ENCODE measurements around the gene CLN5. TPM values are rescaled to one million over a fixed set of nuclear protein-coding genes. Genes with fewer than 3 reads are reported as not detected.

Gene CLN5
- total RNA-seq, 4 donors from 2014 or later = 89.2 to 204 (median 173) TPM

DNA sequence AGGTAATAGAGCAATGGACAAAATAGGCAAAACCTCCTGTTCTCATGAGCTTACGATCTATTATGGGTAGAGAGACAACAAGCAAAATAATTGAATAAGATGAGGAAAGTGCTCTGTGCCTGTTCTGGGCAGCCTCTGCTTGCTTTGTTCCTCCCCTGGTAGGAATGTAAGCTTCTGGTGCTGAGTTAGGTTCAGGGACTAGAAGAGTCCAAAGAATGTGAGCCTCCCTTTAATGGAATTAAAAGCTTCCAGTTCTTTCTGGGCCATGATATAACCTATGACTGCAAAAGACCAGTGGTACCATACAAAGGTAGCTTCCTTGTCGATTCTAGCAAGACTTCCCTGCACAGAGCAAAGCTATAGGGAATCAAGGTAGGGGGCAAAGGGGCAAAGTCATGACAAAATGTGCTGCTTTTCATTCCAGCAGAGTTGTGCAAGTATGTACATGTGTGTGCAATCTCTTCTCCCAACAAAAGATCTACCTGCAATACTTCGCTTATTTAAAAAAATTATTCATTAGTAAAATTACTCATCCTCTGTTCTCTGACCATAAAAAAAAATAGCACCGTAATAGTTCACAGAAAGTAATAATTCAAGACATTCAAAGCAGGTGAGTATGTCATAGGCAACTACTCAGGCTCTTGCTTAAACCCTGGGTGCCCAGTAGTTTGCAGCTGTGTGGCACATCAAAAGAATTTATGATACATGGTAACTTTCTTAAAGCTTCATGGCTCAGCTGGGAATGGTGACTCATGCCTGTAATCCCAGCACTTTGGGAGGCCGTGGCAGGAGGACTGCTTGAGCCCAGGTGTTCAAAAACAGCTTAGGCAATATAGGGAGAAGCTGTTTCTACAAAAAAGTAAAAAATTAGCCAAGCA lies 22.2 kb upstream of the CLN5 start:
- TF ChIP-seq, protein P1, sequence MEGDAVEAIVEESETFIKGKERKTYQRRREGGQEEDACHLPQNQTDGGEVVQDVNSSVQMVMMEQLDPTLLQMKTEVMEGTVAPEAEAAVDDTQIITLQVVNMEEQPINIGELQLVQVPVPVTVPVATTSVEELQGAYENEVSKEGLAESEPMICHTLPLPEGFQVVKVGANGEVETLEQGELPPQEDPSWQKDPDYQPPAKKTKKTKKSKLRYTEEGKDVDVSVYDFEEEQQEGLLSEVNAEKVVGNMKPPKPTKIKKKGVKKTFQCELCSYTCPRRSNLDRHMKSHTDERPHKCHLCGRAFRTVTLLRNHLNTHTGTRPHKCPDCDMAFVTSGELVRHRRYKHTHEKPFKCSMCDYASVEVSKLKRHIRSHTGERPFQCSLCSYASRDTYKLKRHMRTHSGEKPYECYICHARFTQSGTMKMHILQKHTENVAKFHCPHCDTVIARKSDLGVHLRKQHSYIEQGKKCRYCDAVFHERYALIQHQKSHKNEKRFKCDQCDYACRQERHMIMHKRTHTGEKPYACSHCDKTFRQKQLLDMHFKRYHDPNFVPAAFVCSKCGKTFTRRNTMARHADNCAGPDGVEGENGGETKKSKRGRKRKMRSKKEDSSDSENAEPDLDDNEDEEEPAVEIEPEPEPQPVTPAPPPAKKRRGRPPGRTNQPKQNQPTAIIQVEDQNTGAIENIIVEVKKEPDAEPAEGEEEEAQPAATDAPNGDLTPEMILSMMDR (IDR thresholded peaks at IDR 0.05) = no peak
- Histone ChIP-seq H3K27ac (no peak overlapping the region), H3K4me3 (replicated peaks in 1 of 3) (no peak overlapping the region), H3K27me3 (no peaks in the 10 kb centered on the region), H3K4me1 (no peaks in the 10 kb centered on the region), H3K36me3 (no peaks in the 10 kb centered on the region), H3K9me3 (no peaks in the 10 kb centered on the region)
- WGBS, 2 donors = 90 to 94% methylated on average over 5 of the region's 5 CpGs
- intact Hi-C loops (cut with DNase I) = no loop called here
- no peak for DNase-seq

DNA sequence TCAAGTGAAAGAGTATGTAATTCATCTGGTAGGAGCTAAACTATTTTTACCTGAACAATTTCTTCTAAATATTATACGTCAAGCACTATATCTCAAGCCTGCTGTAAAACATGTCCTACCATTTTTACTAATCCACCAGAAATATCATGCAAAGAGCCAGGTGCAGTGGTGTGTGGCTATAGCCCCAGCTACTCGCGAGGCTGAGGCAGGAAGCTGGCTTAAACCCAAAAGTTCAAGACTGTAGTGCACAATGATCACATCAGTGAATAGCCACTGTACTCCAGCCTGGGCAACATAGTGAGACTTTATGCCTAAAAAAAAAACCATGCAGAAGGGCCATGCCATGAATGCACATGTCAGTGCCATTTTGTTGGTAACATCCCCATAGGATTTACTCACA lies 20.7 kb upstream of the CLN5 start:
- Histone ChIP-seq H3K4me3 (replicated peaks in 1 of 3) (no peak overlapping the region), H3K36me3 (no peaks in the 10 kb centered on the region), H3K4me1 (no peaks in the 10 kb centered on the region), H3K9me3 (no peaks in the 10 kb centered on the region), H3K27me3 (no peaks in the 10 kb centered on the region), H3K27ac (no peak overlapping the region)
- WGBS, 2 donors = 30 to 32% methylated on average over 3 of the region's 3 CpGs
- intact Hi-C loops (cut with DNase I) = no loop called here
- peak; percentile 21 to 34 for DNase-seq
- TF ChIP-seq, protein P1 (IDR thresholded peaks at IDR 0.05) = no peak
- TF ChIP-seq POLR2A (IDR thresholded peaks at IDR 0.05) = no peak

DNA sequence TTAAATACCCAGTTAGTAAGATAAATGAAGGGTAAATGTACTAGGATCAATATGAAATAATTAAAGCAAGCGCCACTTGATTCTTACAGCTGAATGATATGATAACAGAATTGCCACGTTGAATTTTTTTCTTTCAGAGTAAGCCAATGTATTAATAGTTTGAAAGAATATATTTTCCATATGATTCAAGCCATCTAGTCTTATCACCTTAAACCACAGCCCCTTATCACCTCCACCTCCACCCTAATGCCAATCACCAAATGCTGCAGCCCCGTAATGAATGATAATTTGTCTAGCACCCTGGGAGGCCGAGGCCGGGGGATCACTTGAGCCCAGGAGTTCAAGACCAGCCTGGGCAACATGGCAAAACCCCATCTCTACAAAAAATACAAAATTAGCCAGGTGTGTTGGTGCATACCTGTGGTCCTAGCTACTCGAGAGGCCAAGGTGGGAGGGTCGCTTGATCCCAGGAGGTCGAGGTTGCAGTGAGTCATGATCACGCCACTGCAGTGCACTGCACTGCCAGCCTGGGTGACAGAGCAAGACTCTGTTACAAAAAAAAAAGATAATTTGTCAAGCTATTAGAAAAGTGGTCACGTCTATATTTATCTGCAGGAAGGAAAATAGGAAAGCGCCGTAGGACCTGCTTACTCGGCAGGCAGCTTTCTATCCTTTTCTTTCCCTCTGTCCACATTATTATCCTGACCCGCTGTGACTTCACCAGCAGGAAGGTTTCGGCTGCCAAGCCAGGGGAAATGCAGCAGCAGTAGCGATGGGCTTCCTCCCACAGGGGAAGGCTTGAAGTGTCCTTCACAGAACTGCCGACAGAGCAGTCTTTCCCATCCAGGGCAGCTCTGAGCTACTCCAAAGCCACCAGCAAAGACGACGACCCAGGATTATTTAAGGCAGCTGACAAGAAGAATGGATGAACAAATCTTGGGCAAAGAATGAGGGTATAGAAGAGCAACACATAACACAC lies 19.7 kb upstream of the CLN5 start:
- no peaks in the 10 kb centered on the region for H3K36me3 ChIP-seq
- 51 to 54% methylated on average over 19 of the region's 19 CpGs for WGBS, 2 donors
- H3K4me1 ChIP-seq = no peaks in the 10 kb centered on the region
- intact Hi-C loops (cut with DNase I) = no loop called here
- no peak for TF ChIP-seq POLR2A (IDR thresholded peaks at IDR 0.05)
- TF ChIP-seq, protein P1 (IDR thresholded peaks at IDR 0.05) = no peak
- H3K27me3 ChIP-seq = no peaks in the 10 kb centered on the region
- H3K27ac ChIP-seq = no peak overlapping the region
- peak in 1 of 2 donors; percentile 9 for DNase-seq
- H3K9me3 ChIP-seq = no peaks in the 10 kb centered on the region
- H3K4me3 ChIP-seq (replicated peaks in 1 of 3) = no peak overlapping the region

DNA sequence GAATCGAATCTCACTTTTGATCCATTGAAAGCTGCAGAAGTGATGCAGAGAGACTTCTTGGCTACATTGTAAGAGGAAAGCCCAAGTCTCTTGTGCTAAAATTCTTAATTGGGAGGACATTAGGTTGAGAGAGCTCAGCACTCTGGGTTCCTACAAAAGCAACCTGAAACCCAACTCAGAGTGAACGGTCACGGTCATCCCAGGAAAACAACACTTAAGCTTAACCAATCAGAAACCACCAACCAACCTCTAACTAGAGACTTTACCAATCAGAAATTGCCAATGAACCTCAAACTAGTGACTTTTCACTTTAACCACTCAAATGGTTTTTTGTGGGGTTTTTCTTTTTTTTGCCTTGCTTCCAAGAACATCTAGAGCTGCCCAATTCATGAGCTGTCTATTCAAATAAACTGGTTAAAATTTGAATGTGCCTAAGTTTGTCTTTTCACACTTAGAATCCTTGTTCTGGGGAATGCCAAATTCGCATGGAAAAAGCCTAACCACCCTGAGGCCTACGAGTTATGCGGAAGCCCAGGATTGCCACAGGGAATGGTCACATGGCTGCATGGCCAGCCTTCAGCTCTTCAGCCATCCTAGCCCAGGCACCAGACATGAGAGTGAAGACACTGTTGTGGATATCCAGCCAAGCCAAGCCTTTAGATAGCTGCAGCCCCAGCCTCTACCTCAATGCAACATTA lies 17.8 kb upstream of the CLN5 start:
- TF ChIP-seq POLR2A (IDR thresholded peaks at IDR 0.05) = no peak
- TF ChIP-seq, protein P1 (IDR thresholded peaks at IDR 0.05) = no peak
- intact Hi-C loops (cut with DNase I) = no loop called here
- Histone ChIP-seq H3K4me3 (replicated peaks in 1 of 3) (no peak overlapping the region), H3K27ac (no peak overlapping the region), H3K27me3 (no peaks in the 10 kb centered on the region), H3K4me1 (no peaks in the 10 kb centered on the region), H3K36me3 (no peaks in the 10 kb centered on the region), H3K9me3 (no peaks in the 10 kb centered on the region)
- 91 to 95% methylated on average over 6 of the region's 6 CpGs for WGBS, 2 donors
- no peak for DNase-seq

Measured in thyroid gland (tissue), 4 donors.